CD4-positive, CD25-positive, alpha-beta regulatory T cell (primary cell): ENCODE data around the gene PMPCA. TPM values are rescaled to one million over a fixed set of nuclear protein-coding genes. Genes with fewer than 3 reads are reported as not detected.
A peak's percentile ranks its signal among the peaks of the same experiment; 100 is the strongest.

ENCODE experiments used
- ATAC-seq, 2 donors: fragments of 150-1000 bp; cut with Tn5 transposase; one replicate each; pipeline ENCODE4 v1.10.0; 2021; ENCODE audit warnings: low read depth in 2 of 2, moderate number of reproducible peaks in 2 of 2, moderate library complexity in 1 of 2
- DNase-seq, 3 donors: peaks; one replicate each; pipeline versions ENCODE4 v3.0.0 to v3.0.0-alpha.2; 2012 to 2022; ENCODE audit warnings: mixed read lengths in 1 of 3
- H3K27ac ChIP-seq: one replicate; pipeline ENCODE4 v1.7.0; 2013; ENCODE audit warnings: mild to moderate bottlenecking, low read length; ENCODE audit not compliant: insufficient read depth, poor library complexity, severe bottlenecking
- H3K27me3 ChIP-seq: one replicate; pipeline ENCODE4 v1.7.0; 2013; ENCODE audit warnings: low read length; ENCODE audit not compliant: control insufficient read depth, insufficient read depth
- H3K36me3 ChIP-seq: one replicate; pipeline ENCODE4 v1.7.0; 2013; ENCODE audit warnings: mild to moderate bottlenecking, low read length, moderate library complexity; ENCODE audit not compliant: control insufficient read depth, insufficient read depth
- H3K4me1 ChIP-seq: 2 replicates; pipeline ENCODE4 v1.7.0; 2013; ENCODE audit warnings: mild to moderate bottlenecking, low read length; ENCODE audit not compliant: insufficient read depth, control insufficient read depth, poor library complexity, severe bottlenecking
- H3K4me3 ChIP-seq: one replicate; pipeline ENCODE4 v1.7.0; 2013; ENCODE audit warnings: low read depth, mild to moderate bottlenecking, low read length, moderate library complexity
- H3K9me3 ChIP-seq, 2 experiments: 1 replicate in 1 of 2; 2 replicates in 1 of 2; pipeline ENCODE4 v1.7.0; 2013; ENCODE audit warnings: low read length in 2 of 2, mild to moderate bottlenecking in 1 of 2, moderate library complexity in 1 of 2; ENCODE audit not compliant: control insufficient read depth in 2 of 2
- H3K27ac Mint-ChIP-seq, 3 donors: one replicate each; pipeline ENCODE4 v1.8.0; 2020 to 2022; ENCODE audit warnings: mild to moderate bottlenecking in 3 of 3, mixed read lengths in 3 of 3, moderate library complexity in 2 of 3
- H3K27me3 Mint-ChIP-seq: one replicate; pipeline ENCODE4 v1.8.0; 2022; ENCODE audit warnings: mild to moderate bottlenecking, mixed read lengths
- H3K36me3 Mint-ChIP-seq: one replicate; pipeline ENCODE4 v1.8.0; 2020; ENCODE audit warnings: mixed read lengths
- H3K4me1 Mint-ChIP-seq, 4 donors: one replicate each; pipeline ENCODE4 v1.8.0; 2020 to 2022; ENCODE audit warnings: mixed read lengths in 4 of 4, mild to moderate bottlenecking in 1 of 4
- H3K4me3 Mint-ChIP-seq, 4 donors: one replicate each; pipeline ENCODE4 v1.8.0; 2020 to 2022; ENCODE audit warnings: mild to moderate bottlenecking in 4 of 4, mixed read lengths in 4 of 4, moderate library complexity in 3 of 4
- H3K9me3 Mint-ChIP-seq, 7 donors: one replicate each; pipeline ENCODE4 v1.8.0; 2020 to 2022; ENCODE audit warnings: mixed read lengths in 7 of 7, mild to moderate bottlenecking in 3 of 7, moderate library complexity in 2 of 7
- polyA plus RNA-seq, 4 donors: library from polyadenylated mRNA; unstranded; fragments of 300-500 nt; fragmentation: Illumina TruSeq; gene quantifications; one replicate each; pipeline ENCODE4 v1.2.3, GENCODE V29; 2021
- total RNA-seq: library from RNA; stranded (reverse); gene quantifications from one replicate; pipeline ENCODE4 v1.2.3, GENCODE V29; 2022

The PMPCA gene
- total and polyA plus RNA-seq, 5 donors from 2014 or later, result 36.5 to 86.2 (median 39.2) TPM

- no peaks in the 10 kb centered on the region for H3K27me3 Mint-ChIP-seq
- Histone ChIP-seq H3K4me3 (peak overlapping the region; percentile 81), H3K27ac (peak overlapping the region; percentile 90), H3K9me3 (no peaks in the 10 kb centered on the region), H3K4me1 (peaks cover 28% of the 10 kb centered on the region), H3K27me3 (no peaks in the 10 kb centered on the region), H3K36me3 (peaks cover 46% of the 10 kb centered on the region)
- peaks cover 32% of the 10 kb centered on the region for H3K36me3 Mint-ChIP-seq
- no peak for DNase-seq
- H3K4me3 Mint-ChIP-seq, result peak overlapping the region; percentile 88 to 95 (median 92)
- H3K4me1 Mint-ChIP-seq, result peaks cover 0 to 51% (median 24%) of the 10 kb centered on the region in 4 donors
- peak overlapping the region in 2 of 3 donors; percentile 86 to 95 for H3K27ac Mint-ChIP-seq
- H3K9me3 Mint-ChIP-seq, result no peaks in the 10 kb centered on the region
- ATAC-seq, result no peak
Observed at GRCh38 chr9:136411378-136411777, 920 bp downstream of the PMPCA start.

- H3K4me1 Mint-ChIP-seq, result peaks cover 0 to 42% (median 23%) of the 10 kb centered on the region in 4 donors
- Histone ChIP-seq H3K36me3 (peaks cover 50% of the 10 kb centered on the region), H3K27me3 (no peaks in the 10 kb centered on the region), H3K4me1 (peaks cover 28% of the 10 kb centered on the region), H3K4me3 (no peak overlapping the region), H3K9me3 (no peaks in the 10 kb centered on the region), H3K27ac (no peak overlapping the region)
- peak overlapping the region in 2 of 4 donors; percentile 25 to 43 for H3K4me3 Mint-ChIP-seq
- peaks cover 30% of the 10 kb centered on the region for H3K36me3 Mint-ChIP-seq
- no peaks in the 10 kb centered on the region for H3K9me3 Mint-ChIP-seq
- H3K27ac Mint-ChIP-seq, result peak overlapping the region in 1 of 3 donors; percentile 46
- H3K27me3 Mint-ChIP-seq, result no peaks in the 10 kb centered on the region
- ATAC-seq (no peak), DNase-seq (no peak)
Observed at GRCh38 chr9:136412962-136413361, 2.5 kb downstream of the PMPCA start.

GRCh38 chr9:136416427-136416826 lies 6.0 kb downstream of the PMPCA start:
- H3K36me3 ChIP-seq, result peaks cover 76% of the 10 kb centered on the region
- Mint-ChIP-seq H3K4me1 (peaks cover 0 to 17% (median 9%) of the 10 kb centered on the region in 4 donors), H3K4me3 (no peak overlapping the region), H3K9me3 (no peaks in the 10 kb centered on the region), H3K27ac (no peak overlapping the region), H3K27me3 (no peaks in the 10 kb centered on the region), H3K36me3 (peaks cover 29% of the 10 kb centered on the region)
- DNase-seq (no peak), ATAC-seq (no peak)
- peaks cover 6% of the 10 kb centered on the region for H3K4me1 ChIP-seq
- no peaks in the 10 kb centered on the region for H3K27me3 ChIP-seq
- H3K4me3 ChIP-seq, result no peak overlapping the region
- no peak overlapping the region for H3K27ac ChIP-seq
- H3K9me3 ChIP-seq, result no peaks in the 10 kb centered on the region

GRCh38 chr9:136416914-136417313 lies 6.5 kb downstream of the PMPCA start:
- Histone ChIP-seq H3K9me3 (no peaks in the 10 kb centered on the region), H3K4me3 (no peak overlapping the region), H3K36me3 (peaks cover 79% of the 10 kb centered on the region), H3K4me1 (peaks cover under 1% of the 10 kb centered on the region), H3K27ac (no peak overlapping the region), H3K27me3 (no peaks in the 10 kb centered on the region)
- Mint-ChIP-seq H3K36me3 (peaks cover 28% of the 10 kb centered on the region), H3K4me1 (peaks cover 0 to 12% (median 5%) of the 10 kb centered on the region in 4 donors), H3K27ac (no peak overlapping the region), H3K27me3 (no peaks in the 10 kb centered on the region), H3K4me3 (peak overlapping the region in 1 of 4 donors; percentile 35), H3K9me3 (no peaks in the 10 kb centered on the region)
- ATAC-seq, result no peak
- no peak for DNase-seq

GRCh38 chr9:136418182-136419091 lies 8.0 kb downstream of the PMPCA start:
- peaks cover 23% of the 10 kb centered on the region for H3K36me3 Mint-ChIP-seq
- Histone ChIP-seq H3K27me3 (no peaks in the 10 kb centered on the region), H3K27ac (no peak overlapping the region), H3K4me1 (no peaks in the 10 kb centered on the region), H3K36me3 (peaks cover 85% of the 10 kb centered on the region), H3K9me3 (no peaks in the 10 kb centered on the region), H3K4me3 (no peak overlapping the region)
- peaks cover 0 to 4% (median 0%) of the 10 kb centered on the region in 4 donors for H3K4me1 Mint-ChIP-seq
- DNase-seq (no peak), ATAC-seq (no peak)
- H3K9me3 Mint-ChIP-seq, result no peaks in the 10 kb centered on the region
- H3K27ac Mint-ChIP-seq, result no peak overlapping the region
- H3K4me3 Mint-ChIP-seq, result no peak overlapping the region
- no peaks in the 10 kb centered on the region for H3K27me3 Mint-ChIP-seq

GRCh38 chr9:136419092-136419420 lies 8.6 kb downstream of the PMPCA start:
- H3K4me3 Mint-ChIP-seq, result no peak overlapping the region
- peaks cover 18% of the 10 kb centered on the region for H3K36me3 Mint-ChIP-seq
- no peaks in the 10 kb centered on the region for H3K4me1 Mint-ChIP-seq

GRCh38 chr9:136421791-136422190 lies 11.3 kb downstream of the PMPCA start:
- Mint-ChIP-seq H3K4me3 (no peak overlapping the region), H3K27ac (no peak overlapping the region), H3K27me3 (no peaks in the 10 kb centered on the region), H3K9me3 (no peaks in the 10 kb centered on the region), H3K4me1 (no peaks in the 10 kb centered on the region), H3K36me3 (peaks cover 10% of the 10 kb centered on the region)
- Histone ChIP-seq H3K36me3 (peaks cover 63% of the 10 kb centered on the region), H3K27me3 (no peaks in the 10 kb centered on the region), H3K9me3 (no peaks in the 10 kb centered on the region), H3K4me1 (no peaks in the 10 kb centered on the region), H3K4me3 (no peak overlapping the region), H3K27ac (no peak overlapping the region)
- no peak for DNase-seq
- ATAC-seq, result no peak

More at GRCh38 chr9:136419092-136419420, 8.6 kb downstream of the PMPCA start:
- ATAC-seq (no peak), DNase-seq (no peak)
- no peaks in the 10 kb centered on the region for H3K27me3 ChIP-seq
- Mint-ChIP-seq H3K27me3 (no peaks in the 10 kb centered on the region), H3K9me3 (no peaks in the 10 kb centered on the region), H3K27ac (peak overlapping the region in 1 of 3 donors; percentile 43)
- H3K4me1 ChIP-seq, result no peaks in the 10 kb centered on the region
- H3K36me3 ChIP-seq, result peaks cover 83% of the 10 kb centered on the region
- H3K27ac ChIP-seq, result no peak overlapping the region
- H3K9me3 ChIP-seq, result no peaks in the 10 kb centered on the region
- H3K4me3 ChIP-seq, result no peak overlapping the region

- DNase-seq (no peak), ATAC-seq (no peak)
- no peaks in the 10 kb centered on the region for H3K9me3 ChIP-seq
- H3K27ac ChIP-seq, result no peak overlapping the region
- peaks cover 55% of the 10 kb centered on the region for H3K36me3 ChIP-seq
- Mint-ChIP-seq H3K9me3 (no peaks in the 10 kb centered on the region), H3K27ac (no peak overlapping the region), H3K36me3 (peaks cover 7% of the 10 kb centered on the region), H3K4me1 (no peaks in the 10 kb centered on the region), H3K4me3 (no peak overlapping the region), H3K27me3 (no peaks in the 10 kb centered on the region)
- no peaks in the 10 kb centered on the region for H3K27me3 ChIP-seq
- no peak overlapping the region for H3K4me3 ChIP-seq
- no peaks in the 10 kb centered on the region for H3K4me1 ChIP-seq
Observed at GRCh38 chr9:136422876-136423275, 12.4 kb downstream of the PMPCA start.
